ENCODE results near the gene TMEM145.

- TF ChIP-seq CTCF (IDR thresholded peaks at IDR 0.05) = no peak
- no peak for TF ChIP-seq POLR2A (IDR thresholded peaks at IDR 0.05)
These were observed 21.0 kb downstream of the TMEM145 start for GRCh38 chr19:42333975-42334696.

Measured in upper lobe of left lung (tissue), 4 donors.